DOHH2 (cell line): ENCODE measurements around the gene UBQLN4.

Experiments used
- EZH2phosphoT487 ChIP-seq: fragments of 200-600 bp; sonication (generic); IDR thresholded peaks from 2 replicates; pipeline ENCODE4 v1.6.1; 2017; ENCODE audit warnings: borderline replicate concordance, mild to moderate bottlenecking, antibody characterized with exemption, low read length, moderate library complexity, mixed read lengths
- TF ChIP-seq, protein P1 (sequence below): fragments of 200-600 bp; sonication (generic); IDR thresholded peaks from one replicate; pipeline ENCODE4 v1.5.1; 2014; ENCODE audit warnings: antibody characterized with exemption, mild to moderate bottlenecking, low read depth, low read length; ENCODE audit not compliant: poor library complexity, severe bottlenecking

DNA sequence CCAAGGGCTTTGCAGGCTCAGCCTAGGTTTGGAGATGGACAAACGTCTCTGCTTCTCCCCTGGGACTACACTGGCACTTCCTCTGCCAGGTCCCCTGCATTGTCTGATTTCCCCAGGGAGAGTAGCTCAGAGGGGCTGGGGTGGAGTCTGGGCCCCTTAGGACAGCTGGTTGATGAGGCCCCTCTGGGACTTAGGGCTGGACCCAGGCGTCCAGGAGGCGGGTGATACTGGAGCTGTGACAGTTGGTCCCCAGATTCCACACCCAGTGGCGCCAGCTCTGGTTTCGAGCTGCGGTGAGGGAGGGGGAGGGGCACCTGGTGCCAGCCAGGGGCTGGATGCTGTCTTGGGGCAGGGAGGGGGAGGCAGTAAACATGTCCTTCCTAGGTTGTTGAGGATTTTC is 36.1 kb upstream of the UBQLN4 start:
- TF ChIP-seq, protein P1, sequence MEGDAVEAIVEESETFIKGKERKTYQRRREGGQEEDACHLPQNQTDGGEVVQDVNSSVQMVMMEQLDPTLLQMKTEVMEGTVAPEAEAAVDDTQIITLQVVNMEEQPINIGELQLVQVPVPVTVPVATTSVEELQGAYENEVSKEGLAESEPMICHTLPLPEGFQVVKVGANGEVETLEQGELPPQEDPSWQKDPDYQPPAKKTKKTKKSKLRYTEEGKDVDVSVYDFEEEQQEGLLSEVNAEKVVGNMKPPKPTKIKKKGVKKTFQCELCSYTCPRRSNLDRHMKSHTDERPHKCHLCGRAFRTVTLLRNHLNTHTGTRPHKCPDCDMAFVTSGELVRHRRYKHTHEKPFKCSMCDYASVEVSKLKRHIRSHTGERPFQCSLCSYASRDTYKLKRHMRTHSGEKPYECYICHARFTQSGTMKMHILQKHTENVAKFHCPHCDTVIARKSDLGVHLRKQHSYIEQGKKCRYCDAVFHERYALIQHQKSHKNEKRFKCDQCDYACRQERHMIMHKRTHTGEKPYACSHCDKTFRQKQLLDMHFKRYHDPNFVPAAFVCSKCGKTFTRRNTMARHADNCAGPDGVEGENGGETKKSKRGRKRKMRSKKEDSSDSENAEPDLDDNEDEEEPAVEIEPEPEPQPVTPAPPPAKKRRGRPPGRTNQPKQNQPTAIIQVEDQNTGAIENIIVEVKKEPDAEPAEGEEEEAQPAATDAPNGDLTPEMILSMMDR = no peak
- no peak for TF ChIP-seq EZH2phosphoT487
